K562 (cell line): ENCODE results near the gene SEC14L2. TPM values are rescaled to one million over a fixed set of nuclear protein-coding genes. Genes with fewer than 3 reads are reported as not detected.

Experiments used
- ATAC-seq: fragments of 200-7000 bp; cut with Tn5 transposase; 3 replicates; pipeline ENCODE4 v1.9.1; 2020; ENCODE audit warnings: moderate library complexity
- BruUV-seq: library from RNA; stranded (reverse); fragments of 400-500 nt; replicated peaks from 2 replicates; lab custom pipeline; 2021; lab: Mats Ljungman, UMichigan
- CTCF ChIA-PET: fragments of 300-600 bp; formaldehyde crosslinking; extraction: SDS; loops from one replicate; lab custom pipeline; 2021; ENCODE audit warnings: low intra/inter-chr PET ratio; lab: Yijun Ruan, JAX
- POLR2A ChIA-PET: fragments of 300-600, 350-650 bp; sonication (Branson Sonifier 250); formaldehyde crosslinking; extraction: SDS; loops from one replicate; lab custom pipeline; 2021; ENCODE audit warnings: antibody characterized with exemption, inconsistent platforms; lab: Yijun Ruan, JAX
- DNase-seq, 4 experiments: peaks; one replicate each; pipeline versions ENCODE4 v3.0.0 to v3.0.0-alpha.2; 2011 to 2018; ENCODE audit warnings: low spot score in 3 of 4, mixed read lengths in 3 of 4; ENCODE audit errors: extremely low read depth in 1 of 4
- FAIRE-seq: peaks from 2 replicates; lab custom pipeline; 2011; peaks lifted over from hg19 to GRCh38; lab: Jason Lieb, UNC
- H2AFZ ChIP-seq: 2 replicates; pipeline ENCODE4 v1.6.0; 2011; ENCODE audit warnings: low read depth, low read length, control low read depth, inconsistent platforms
- H3K27ac ChIP-seq: fragments of 200-600 bp; 3 replicates; pipeline ENCODE4 v1.8.0; 2011; ENCODE audit warnings: low read depth, mild to moderate bottlenecking, control low read depth, inconsistent platforms, low read length, moderate library complexity, mixed read lengths; ENCODE audit errors: extremely low read depth
- H3K27me3 ChIP-seq, 2 experiments: fragments of 300-600 bp in 1 of 2; 2 replicates in 1 of 2; 3 replicates in 1 of 2; pipeline versions ENCODE4 v1.6.0 to v1.8.0; 2011; ENCODE audit warnings: inconsistent platforms in 2 of 2, low read length in 2 of 2, mild to moderate bottlenecking in 1 of 2, mixed read lengths in 1 of 2, moderate library complexity in 1 of 2; ENCODE audit not compliant: control insufficient read depth in 2 of 2, insufficient read depth in 2 of 2
- H3K36me3 ChIP-seq: fragments of 300-600 bp; 3 replicates; pipeline ENCODE4 v1.8.0; 2011; ENCODE audit warnings: mild to moderate bottlenecking, low read length, inconsistent platforms; ENCODE audit not compliant: control insufficient read depth, insufficient read depth
- H3K4me1 ChIP-seq, 2 experiments: fragments of 200-600 bp in 1 of 2; replicated peaks in 1 of 2; 2 replicates in 1 of 2; 3 replicates in 1 of 2; pipeline versions ENCODE4 v1.5.1 to v1.8.0; 2011; ENCODE audit warnings: inconsistent platforms in 2 of 2, low read length in 2 of 2, mild to moderate bottlenecking in 1 of 2, mixed read lengths in 1 of 2, moderate library complexity in 1 of 2; ENCODE audit not compliant: control insufficient read depth in 2 of 2, insufficient read depth in 2 of 2
- H3K4me2 ChIP-seq: 2 replicates; pipeline ENCODE4 v1.6.1; 2011; ENCODE audit warnings: low read length, control low read depth, inconsistent platforms, mixed read lengths; ENCODE audit not compliant: insufficient read depth
- H3K4me3 ChIP-seq: fragments of 200-600 bp; sonication (generic), shearing (Covaris generic); 2 replicates; pipeline ENCODE4 v1.5.1; 2016; ENCODE audit warnings: control low read depth, inconsistent platforms
- H3K79me2 ChIP-seq: fragments of 200-600 bp; 3 replicates; pipeline ENCODE4 v1.8.0; 2011; ENCODE audit warnings: low read length, inconsistent platforms; ENCODE audit not compliant: control insufficient read depth, insufficient read depth
- H3K9ac ChIP-seq, 2 experiments: 2 replicates each; pipeline versions ENCODE4 v1.6.0 to v1.6.1; 2011; ENCODE audit warnings: low read depth in 2 of 2, low read length in 2 of 2, control low read depth in 1 of 2, inconsistent platforms in 1 of 2, mild to moderate bottlenecking in 1 of 2, mixed read lengths in 1 of 2; ENCODE audit not compliant: insufficient read depth in 1 of 2
- H3K9me1 ChIP-seq: one replicate; pipeline ENCODE4 v1.6.0; 2011; ENCODE audit warnings: inconsistent platforms, mild to moderate bottlenecking, low read length, moderate library complexity; ENCODE audit not compliant: control insufficient read depth, insufficient read depth
- H3K9me3 ChIP-seq: replicated peaks from 2 replicates; pipeline ENCODE4 v1.5.1; 2011; ENCODE audit warnings: low read depth, low read length, inconsistent platforms; ENCODE audit not compliant: control insufficient read depth, insufficient read depth
- H4K20me1 ChIP-seq: replicated peaks from 2 replicates; pipeline ENCODE4 v1.6.1; 2011; ENCODE audit warnings: low read length, inconsistent platforms, mixed read lengths; ENCODE audit not compliant: control insufficient read depth, insufficient read depth
- ARID1B ChIP-seq: fragments of 450-650 bp; IDR thresholded peaks from 2 replicates; pipeline ENCODE4 v1.6.1; 2016; ENCODE audit warnings: antibody characterized with exemption, mild to moderate bottlenecking, inconsistent platforms
- CBFA2T3 ChIP-seq: fragments of 450-650 bp; IDR thresholded peaks from 2 replicates; pipeline ENCODE4 v1.6.1; 2017
- HNRNPUL1 ChIP-seq: fragments of 200-400 bp; formaldehyde crosslinking; IDR thresholded peaks from 2 replicates; pipeline ENCODE4 v1.6.1; 2017; ENCODE audit warnings: low read length
- KHSRP ChIP-seq: fragments of 450-650 bp; IDR thresholded peaks from 2 replicates; pipeline ENCODE4 v1.6.1; 2017
- KLF6 ChIP-seq: fragments of 250-450 bp; sonication (Bioruptor Pico); IDR thresholded peaks from 2 replicates; pipeline ENCODE4 v1.4.0; 2020; ENCODE audit warnings: mild to moderate bottlenecking, moderate library complexity, borderline replicate concordance
- NFIC ChIP-seq: fragments of 450-650 bp; IDR thresholded peaks from 2 replicates; pipeline ENCODE4 v1.6.1; 2017; ENCODE audit warnings: mild to moderate bottlenecking, inconsistent platforms
- TCF3 ChIP-seq: sonication (generic); formaldehyde crosslinking; IDR thresholded peaks from 2 replicates; pipeline ENCODE4 v1.4.0; 2020; ENCODE audit warnings: mild to moderate bottlenecking, missing genetic modification reagents
- ZNF253 ChIP-seq: fragments of 250-450 bp; sonication (Bioruptor Pico); conservative IDR thresholded peaks from 2 replicates; pipeline ENCODE4 v1.6.1; 2021; ENCODE audit warnings: mild to moderate bottlenecking
- ZNF384 ChIP-seq: IDR thresholded peaks from 2 replicates; pipeline ENCODE4 v1.6.1; 2012; ENCODE audit warnings: low read depth, low read length, improper control_type of control experiment
- WGBS: fragments of 100-300 bp; shearing (Covaris generic); methylation state at CpG from one replicate; pipeline ENCODE4 v1.1.6; 2016; ENCODE audit warnings: low coverage, mixed read lengths; ENCODE audit not compliant: insufficient coverage; ENCODE audit errors: missing lambda C conversion rate; 5-methylcytosine and 5-hydroxymethylcytosine counted together
- in situ Hi-C: fragments of 300-500 bp; cut with MboI; formaldehyde crosslinking; loops from 4 replicates; pipeline ENCODE4 v1.15.0; 2018; ENCODE audit warnings: inconsistent platforms, mixed read lengths
- intact Hi-C: fragments of 100-400 bp; cut with micrococcal nuclease; formaldehyde crosslinking; loops from 2 replicates; pipeline ENCODE4 v1.14.2; 2022
- polyA plus RNA-seq, 8 experiments: library from polyadenylated mRNA; depleted of rRNA in 4 of 8; stranded (reverse) in 5 of 8; unstranded in 3 of 8; fragments of >200 nt; fragmentation: Nextera tagmentation in 2 of 8; fragmentation: Illumina TruSeq in 1 of 8; extraction: Ambion mirVana in 2 of 8; extraction: Trizol in 1 of 8; gene quantifications; 2 replicates each; pipeline versions ENCODE4 v1.2.1 to v1.2.3, GENCODE V29; 2011 to 2014; ENCODE audit warnings: inconsistent platforms in 1 of 8, missing spikeins in 1 of 8
- total RNA-seq, 7 experiments: library from RNA; depleted of rRNA in 6 of 7; stranded (reverse); fragments of >200 nt in 6 of 7; fragmentation: Illumina TruSeq in 2 of 7; extraction: Trizol in 2 of 7; gene quantifications; 2 replicates each; pipeline versions ENCODE4 v1.2.1 to v1.2.3, GENCODE V29; 2011 to 2021; ENCODE audit warnings: low replicate concordance in 1 of 7

Gene SEC14L2
- total and polyA plus RNA-seq, 9 of the 15 experiments (the other 6 are each of a cell fraction or from before 2014, with no cell fraction given): 0.03 to 0.17 (median 0.10) TPM

GRCh38 chr22:30447656-30448055 lies 50.8 kb downstream of the SEC14L2 start:
- Histone ChIP-seq H4K20me1 (no peaks in the 10 kb centered on the region), H3K4me1 (peaks cover 22 to 25% of the 10 kb centered on the region in 2 experiments; a peak in 4 of 5 replicates), H3K27me3 (no peaks in the 10 kb centered on the region), H3K9ac (peak overlapping the region in 1 of 2 experiments; percentile 61; a peak in 2 of 4 replicates), H3K4me3 (no peak overlapping the region), H3K9me1 (no peaks in the 10 kb centered on the region), H2AFZ (peak overlapping the region; percentile 23; the same call in 1 of the 2 replicates), H3K36me3 (no peaks in the 10 kb centered on the region), H3K79me2 (no peaks in the 10 kb centered on the region), H3K4me2 (no peak overlapping the region), H3K9me3 (no peaks in the 10 kb centered on the region), H3K27ac (no peak overlapping the region)
- 11% methylated on average over 2 of the region's 3 CpGs for WGBS
- in situ Hi-C loops: no loop called here
- ATAC-seq: no peak
- intact Hi-C loops: loop anchor here (5.0 kb wide), 1 partner anchor 55 kb away; no protein-coding TSS in a partner anchor
- ChIA-PET POLR2A (interaction anchor here (1.5 kb wide), 1 partner anchor 16 kb away, joined by 4 read pairs; no protein-coding TSS in a partner anchor), CTCF (no interaction called here)
- TF ChIP-seq HNRNPUL1: no peak
- TF ChIP-seq ZNF384: peak; percentile 44; the same call in 1 of the 2 replicates
- TF ChIP-seq NFIC: 0 out of 2 replicates have a peak, but pooled peaks have one; percentile 21
- TF ChIP-seq ZNF253 (CRISPR knock-in tag): no peak
- no peak for TF ChIP-seq KHSRP
- no peak for TF ChIP-seq KLF6 (CRISPR knock-in tag)
- TF ChIP-seq CBFA2T3: peak; percentile 42
- peak; percentile 31; the same call in 1 of the 2 replicates for TF ChIP-seq TCF3 (CRISPR knock-in tag)
- 0 out of 2 replicates have a peak, but pooled peaks have one; percentile 26 for TF ChIP-seq ARID1B
- DNase-seq: peak in 2 of 4 experiments; percentile 26 to 28
- FAIRE-seq: no peak
- no TSS peak for BruUV-seq
